WERI-Rb-1 (cell line): ENCODE results near the gene MSH3.

Source experiments
- DNase-seq: peaks from one replicate; pipeline ENCODE4 v3.0.0-alpha.2; 2020
- H3K27ac ChIP-seq: fragments of 250-450 bp; sonication (Bioruptor Pico); 2 replicates; pipeline ENCODE4 v1.5.1; 2020; ENCODE audit warnings: mild to moderate bottlenecking, moderate library complexity
- H3K27me3 ChIP-seq: fragments of 250-450 bp; sonication (Bioruptor Pico); 2 replicates; pipeline ENCODE4 v1.5.1; 2021; ENCODE audit warnings: mild to moderate bottlenecking, low read depth, moderate library complexity; ENCODE audit not compliant: insufficient read depth, severe bottlenecking
- H3K36me3 ChIP-seq: fragments of 250-450 bp; sonication (Bioruptor Pico); 2 replicates; pipeline ENCODE4 v1.5.1; 2020; ENCODE audit warnings: mild to moderate bottlenecking, moderate library complexity
- H3K4me3 ChIP-seq: 2 replicates; pipeline ENCODE4 v1.5.1; 2011; ENCODE audit warnings: low read depth, mild to moderate bottlenecking, control low read depth, low read length
- H3K9me3 ChIP-seq: fragments of 250-450 bp; sonication (Bioruptor Pico); 2 replicates; pipeline ENCODE4 v1.5.1; 2021; ENCODE audit warnings: mild to moderate bottlenecking, moderate library complexity; ENCODE audit not compliant: severe bottlenecking
- TF ChIP-seq, protein P1 (sequence below): IDR thresholded peaks from 2 replicates; pipeline ENCODE4 v1.5.1; 2011; ENCODE audit warnings: low read depth, mild to moderate bottlenecking, control low read depth, inconsistent platforms, low read length

The MSH3 gene

DNA sequence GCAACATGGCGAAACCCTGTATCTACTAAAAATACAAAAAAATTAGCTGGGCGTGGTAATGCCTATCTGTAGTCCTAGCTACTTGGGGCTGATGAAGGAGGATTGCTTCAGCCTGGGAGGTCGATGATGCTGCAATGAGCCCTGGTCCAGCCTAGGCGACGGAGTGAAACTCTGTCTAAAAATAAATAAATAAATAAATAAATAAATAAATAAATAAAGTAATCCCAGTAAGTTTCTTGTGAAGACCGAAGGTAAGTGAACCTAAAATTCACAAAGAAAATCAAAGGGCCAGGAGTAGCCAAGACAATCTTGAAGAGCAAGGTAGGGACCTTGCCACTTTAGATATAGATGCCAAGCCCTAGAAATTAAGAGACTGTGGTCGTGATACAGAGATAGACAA, 68.5 kb downstream of the MSH3 start:
- Histone ChIP-seq H3K27ac (no peak overlapping the region), H3K36me3 (peaks cover 12% of the 10 kb centered on the region)
- TF ChIP-seq, protein P1, sequence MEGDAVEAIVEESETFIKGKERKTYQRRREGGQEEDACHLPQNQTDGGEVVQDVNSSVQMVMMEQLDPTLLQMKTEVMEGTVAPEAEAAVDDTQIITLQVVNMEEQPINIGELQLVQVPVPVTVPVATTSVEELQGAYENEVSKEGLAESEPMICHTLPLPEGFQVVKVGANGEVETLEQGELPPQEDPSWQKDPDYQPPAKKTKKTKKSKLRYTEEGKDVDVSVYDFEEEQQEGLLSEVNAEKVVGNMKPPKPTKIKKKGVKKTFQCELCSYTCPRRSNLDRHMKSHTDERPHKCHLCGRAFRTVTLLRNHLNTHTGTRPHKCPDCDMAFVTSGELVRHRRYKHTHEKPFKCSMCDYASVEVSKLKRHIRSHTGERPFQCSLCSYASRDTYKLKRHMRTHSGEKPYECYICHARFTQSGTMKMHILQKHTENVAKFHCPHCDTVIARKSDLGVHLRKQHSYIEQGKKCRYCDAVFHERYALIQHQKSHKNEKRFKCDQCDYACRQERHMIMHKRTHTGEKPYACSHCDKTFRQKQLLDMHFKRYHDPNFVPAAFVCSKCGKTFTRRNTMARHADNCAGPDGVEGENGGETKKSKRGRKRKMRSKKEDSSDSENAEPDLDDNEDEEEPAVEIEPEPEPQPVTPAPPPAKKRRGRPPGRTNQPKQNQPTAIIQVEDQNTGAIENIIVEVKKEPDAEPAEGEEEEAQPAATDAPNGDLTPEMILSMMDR, result no peak

DNA sequence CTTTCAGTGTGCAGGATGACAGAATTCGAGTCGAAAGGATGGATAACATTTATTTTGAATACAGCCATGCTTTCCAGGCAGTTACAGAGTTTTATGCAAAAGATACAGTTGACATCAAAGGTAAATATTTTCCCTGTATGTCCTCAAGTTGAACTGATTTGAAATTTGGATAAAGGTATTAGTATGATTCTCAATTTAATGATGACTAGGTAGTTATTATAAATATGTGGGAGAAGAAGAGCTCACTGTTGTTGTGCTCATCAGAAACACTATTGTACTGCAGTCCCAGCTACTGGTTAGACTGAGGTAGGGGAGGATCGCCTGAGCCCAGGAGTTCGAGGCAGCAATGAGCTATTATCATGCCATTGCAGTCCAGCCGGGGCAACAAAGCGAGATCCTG, 71.0 kb downstream of the MSH3 start:
- TF ChIP-seq, protein P1, result no peak
- Histone ChIP-seq H3K9me3 (no peaks in the 10 kb centered on the region), H3K27ac (no peak overlapping the region), H3K4me3 (no peak overlapping the region), H3K27me3 (no peaks in the 10 kb centered on the region), H3K36me3 (peaks cover 15% of the 10 kb centered on the region)
- no peak for DNase-seq

More for the DNA sequence above, 68.5 kb downstream of the MSH3 start:
- H3K9me3 ChIP-seq, result no peaks in the 10 kb centered on the region
- H3K27me3 ChIP-seq, result no peaks in the 10 kb centered on the region
- H3K4me3 ChIP-seq, result no peak overlapping the region
- DNase-seq, result no peak

DNA sequence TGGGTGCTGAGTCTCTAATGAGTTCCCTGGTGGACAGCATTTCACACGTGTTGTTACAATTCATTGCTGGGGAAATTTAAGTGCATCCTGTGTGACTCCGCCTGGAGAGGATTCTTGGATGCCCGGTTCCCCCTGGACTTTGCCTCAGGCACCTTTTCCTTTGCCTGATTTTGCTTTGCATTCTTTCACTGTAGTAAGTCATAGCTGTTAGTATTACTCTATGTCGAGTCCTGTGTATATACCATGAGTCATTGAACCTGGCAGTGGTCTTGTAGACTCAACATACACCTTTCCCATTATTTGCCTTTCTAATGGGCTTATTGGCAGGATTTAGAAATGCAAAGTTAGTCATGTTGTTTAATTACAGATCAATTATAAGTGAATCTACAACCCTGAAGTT, 82.3 kb downstream of the MSH3 start:
- no peak for DNase-seq
- Histone ChIP-seq H3K36me3 (no peaks in the 10 kb centered on the region), H3K9me3 (no peaks in the 10 kb centered on the region), H3K27me3 (no peaks in the 10 kb centered on the region), H3K4me3 (no peak overlapping the region), H3K27ac (no peak overlapping the region)
- TF ChIP-seq, protein P1, result no peak

DNA sequence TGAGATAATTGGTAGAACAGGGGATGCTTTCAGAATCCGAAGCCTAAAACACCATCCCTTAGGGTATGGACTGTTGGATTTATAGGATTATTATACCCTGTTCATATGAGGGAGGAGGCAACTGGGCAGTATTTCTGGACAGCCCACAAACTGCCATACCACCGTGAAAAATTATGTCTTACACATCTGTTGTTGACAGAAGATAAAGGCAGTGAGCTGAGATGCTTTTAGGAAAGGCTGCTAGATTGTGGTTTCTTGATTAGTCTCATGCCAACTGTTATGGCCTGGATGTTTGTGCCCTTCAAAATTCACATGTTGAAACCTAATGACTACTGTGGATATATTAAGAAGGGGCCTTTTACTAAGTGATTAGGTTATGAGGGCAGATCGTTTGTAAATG, 84.0 kb downstream of the MSH3 start:
- TF ChIP-seq, protein P1, result no peak
- no peaks in the 10 kb centered on the region for H3K27me3 ChIP-seq
- no peak overlapping the region for H3K4me3 ChIP-seq
- no peak overlapping the region for H3K27ac ChIP-seq
- H3K36me3 ChIP-seq, result no peaks in the 10 kb centered on the region; the same call in 1 of the 2 replicates
- no peak for DNase-seq
- H3K9me3 ChIP-seq, result no peaks in the 10 kb centered on the region

DNA sequence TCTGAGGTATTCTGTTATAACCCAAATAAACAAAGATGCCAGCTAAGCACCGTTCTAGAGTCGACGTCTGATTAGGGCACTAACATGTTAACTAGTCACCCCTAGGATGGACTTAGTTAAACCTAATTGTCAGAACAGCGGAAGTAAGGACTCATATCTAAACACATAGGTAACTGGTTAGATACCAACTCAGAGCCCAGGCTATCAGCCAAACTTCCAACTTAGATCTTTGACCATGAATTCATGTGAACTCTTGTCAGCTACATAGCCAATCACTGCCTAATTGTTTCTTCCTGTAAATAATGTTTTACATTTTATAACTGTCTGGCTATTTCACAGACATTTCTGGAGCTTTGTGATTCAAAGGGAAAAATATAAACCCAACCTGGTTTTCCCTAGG, 84.6 kb downstream of the MSH3 start:
- TF ChIP-seq, protein P1, result no peak
- H3K36me3 ChIP-seq, result peaks cover 2% of the 10 kb centered on the region
- no peak overlapping the region for H3K27ac ChIP-seq

DNA sequence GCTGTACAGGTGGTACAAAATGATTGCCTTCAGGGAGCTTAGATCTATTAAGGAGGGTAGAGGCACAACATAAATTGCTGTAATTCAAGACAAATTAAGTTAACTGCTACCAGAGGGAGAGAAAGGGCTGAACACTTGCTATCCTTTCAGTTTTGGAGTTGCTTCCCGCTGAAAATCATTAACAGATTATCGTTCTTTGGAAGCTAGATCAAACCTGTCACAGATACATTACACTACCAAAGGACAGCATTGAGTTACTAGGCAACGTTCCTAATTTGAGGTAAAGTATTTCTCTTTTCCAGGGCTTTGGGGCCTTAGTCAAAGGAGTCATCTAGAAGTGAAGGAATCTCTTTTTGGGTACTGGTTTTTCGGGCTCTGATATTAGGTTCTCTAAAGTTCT, 85.0 kb downstream of the MSH3 start:
- Histone ChIP-seq H3K36me3 (peaks cover 4% of the 10 kb centered on the region), H3K9me3 (no peaks in the 10 kb centered on the region), H3K27ac (no peak overlapping the region), H3K4me3 (no peak overlapping the region), H3K27me3 (no peaks in the 10 kb centered on the region)
- TF ChIP-seq, protein P1, result no peak
- DNase-seq, result no peak

More for the DNA sequence above, 84.6 kb downstream of the MSH3 start:
- no peak for DNase-seq
- Histone ChIP-seq H3K4me3 (no peak overlapping the region), H3K9me3 (no peaks in the 10 kb centered on the region), H3K27me3 (no peaks in the 10 kb centered on the region)
